Epithelial cell of proximal tubule (primary cell): ENCODE data around the gene QRSL1. TPM values are rescaled to one million over a fixed set of nuclear protein-coding genes. Genes with fewer than 3 reads are reported as not detected.

Experiments
- DNase-seq: peaks from one replicate; pipeline ENCODE4 v3.0.0-alpha.2; 2011; ENCODE audit warnings: low read depth
- H3K4me3 ChIP-seq: 2 replicates; pipeline ENCODE4 v1.5.1; 2011; ENCODE audit warnings: low read depth, mild to moderate bottlenecking, low read length
- total RNA-seq: library from RNA; depleted of rRNA; stranded (reverse); fragments of >200 nt; gene quantifications from 2 replicates; pipeline ENCODE4 v1.2.3, GENCODE V29; 2015
- TF ChIP-seq, protein P1 (sequence below): conservative IDR thresholded peaks from 2 replicates; pipeline ENCODE4 v1.5.1; 2012; ENCODE audit warnings: low read depth, mild to moderate bottlenecking, low read length

Gene QRSL1
- total RNA-seq, 1 donor from 2014 or later: 6.9 TPM

DNA sequence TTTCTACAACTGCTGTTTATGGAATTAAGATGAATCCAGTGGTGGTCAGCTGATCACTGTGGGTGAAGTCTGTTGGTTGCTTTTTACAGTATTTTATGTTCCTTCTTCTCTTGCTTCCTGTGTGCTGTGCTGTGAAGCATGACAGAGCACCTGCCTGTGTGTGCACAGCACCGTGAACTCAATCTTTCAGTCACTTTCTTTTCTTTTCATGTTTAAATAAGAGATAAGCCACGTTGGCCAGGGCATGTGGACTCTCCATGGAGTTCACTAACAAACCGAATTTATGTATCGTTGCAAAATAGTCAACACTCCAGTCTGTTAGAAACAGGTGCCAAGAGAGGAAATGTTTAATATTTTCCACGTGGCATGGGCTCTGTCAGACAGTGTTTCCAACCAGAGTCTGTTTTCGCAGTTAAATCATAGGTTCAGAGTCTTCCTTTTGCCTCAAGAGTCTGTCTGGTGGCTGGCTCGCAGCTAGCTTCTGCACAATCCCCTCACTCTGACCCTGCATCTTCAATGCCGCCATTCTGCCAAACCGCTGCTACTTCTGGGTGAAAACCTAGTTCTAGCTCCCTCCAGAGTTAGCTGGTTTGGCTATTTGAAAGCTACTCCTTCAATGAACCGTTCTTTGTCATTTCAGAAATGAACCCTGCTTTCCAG, 73.2 kb downstream of the QRSL1 start:
- peak overlapping the region; percentile 8 for H3K4me3 ChIP-seq
- no peak for DNase-seq
- TF ChIP-seq, protein P1, sequence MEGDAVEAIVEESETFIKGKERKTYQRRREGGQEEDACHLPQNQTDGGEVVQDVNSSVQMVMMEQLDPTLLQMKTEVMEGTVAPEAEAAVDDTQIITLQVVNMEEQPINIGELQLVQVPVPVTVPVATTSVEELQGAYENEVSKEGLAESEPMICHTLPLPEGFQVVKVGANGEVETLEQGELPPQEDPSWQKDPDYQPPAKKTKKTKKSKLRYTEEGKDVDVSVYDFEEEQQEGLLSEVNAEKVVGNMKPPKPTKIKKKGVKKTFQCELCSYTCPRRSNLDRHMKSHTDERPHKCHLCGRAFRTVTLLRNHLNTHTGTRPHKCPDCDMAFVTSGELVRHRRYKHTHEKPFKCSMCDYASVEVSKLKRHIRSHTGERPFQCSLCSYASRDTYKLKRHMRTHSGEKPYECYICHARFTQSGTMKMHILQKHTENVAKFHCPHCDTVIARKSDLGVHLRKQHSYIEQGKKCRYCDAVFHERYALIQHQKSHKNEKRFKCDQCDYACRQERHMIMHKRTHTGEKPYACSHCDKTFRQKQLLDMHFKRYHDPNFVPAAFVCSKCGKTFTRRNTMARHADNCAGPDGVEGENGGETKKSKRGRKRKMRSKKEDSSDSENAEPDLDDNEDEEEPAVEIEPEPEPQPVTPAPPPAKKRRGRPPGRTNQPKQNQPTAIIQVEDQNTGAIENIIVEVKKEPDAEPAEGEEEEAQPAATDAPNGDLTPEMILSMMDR: no peak

DNA sequence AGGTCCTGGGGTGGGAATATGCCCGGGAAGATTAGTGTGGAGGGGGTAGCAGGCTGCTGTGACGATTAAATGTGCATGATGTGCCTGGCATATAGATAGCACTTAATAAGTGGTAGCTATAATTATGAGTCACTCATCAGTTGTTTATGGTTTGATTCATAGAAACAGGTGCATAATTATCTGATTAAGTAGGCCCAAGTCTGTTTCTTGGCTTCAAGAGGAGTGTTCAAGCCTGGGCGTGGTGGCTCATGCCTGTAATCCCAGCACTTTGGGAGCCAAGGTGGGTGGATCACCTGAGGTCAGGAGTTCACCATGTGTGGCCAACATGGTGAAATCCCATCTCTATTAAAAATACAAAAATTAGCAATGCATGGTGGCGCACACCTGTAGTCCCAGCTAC, 74.9 kb downstream of the QRSL1 start:
- H3K4me3 ChIP-seq: no peak overlapping the region
- TF ChIP-seq, protein P1: no peak
- DNase-seq: no peak

DNA sequence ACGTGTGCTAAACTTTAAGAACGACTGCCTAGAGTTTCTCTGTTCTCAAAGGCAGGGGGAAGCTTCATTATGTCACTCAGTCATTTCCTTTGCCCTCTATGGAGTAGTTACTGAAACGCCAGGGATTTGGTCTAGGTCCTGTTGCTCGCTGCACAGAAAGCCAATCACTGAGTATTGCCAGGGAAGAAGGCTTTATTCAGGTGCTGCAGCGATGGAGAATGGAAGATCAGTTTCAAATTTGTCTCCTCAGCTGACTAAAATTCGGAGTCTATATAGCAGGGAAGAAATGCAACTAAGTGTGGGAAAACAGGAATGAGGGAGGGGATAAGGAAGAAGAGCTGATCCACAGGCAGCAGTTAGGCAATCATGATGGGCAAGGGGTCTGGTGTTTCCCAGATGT, 75.8 kb downstream of the QRSL1 start:
- no peak for DNase-seq

DNA sequence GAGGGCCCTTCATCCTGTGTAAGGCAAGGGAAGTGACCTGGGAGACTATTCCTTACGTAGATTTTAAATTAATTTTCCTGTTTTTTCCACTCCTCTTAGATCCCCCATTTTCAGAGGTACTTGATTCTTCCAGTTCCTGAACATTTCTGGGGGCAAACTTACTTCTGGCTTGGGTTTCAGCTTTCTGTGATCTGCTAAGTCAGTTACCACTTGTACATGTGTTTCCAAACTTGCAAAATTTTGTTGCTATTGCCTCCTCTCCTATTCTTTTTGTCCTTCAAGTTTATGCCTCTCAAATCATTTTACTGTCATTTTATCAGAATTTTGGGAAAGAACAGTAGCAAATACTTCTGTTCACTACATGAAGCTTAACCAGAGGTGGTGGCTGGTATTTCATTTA, 81.2 kb downstream of the QRSL1 start:
- no peak for DNase-seq
- TF ChIP-seq, protein P1: no peak
- H3K4me3 ChIP-seq: no peak overlapping the region

More for the DNA sequence above, 75.8 kb downstream of the QRSL1 start:
- TF ChIP-seq, protein P1: no peak
- no peak overlapping the region for H3K4me3 ChIP-seq

DNA sequence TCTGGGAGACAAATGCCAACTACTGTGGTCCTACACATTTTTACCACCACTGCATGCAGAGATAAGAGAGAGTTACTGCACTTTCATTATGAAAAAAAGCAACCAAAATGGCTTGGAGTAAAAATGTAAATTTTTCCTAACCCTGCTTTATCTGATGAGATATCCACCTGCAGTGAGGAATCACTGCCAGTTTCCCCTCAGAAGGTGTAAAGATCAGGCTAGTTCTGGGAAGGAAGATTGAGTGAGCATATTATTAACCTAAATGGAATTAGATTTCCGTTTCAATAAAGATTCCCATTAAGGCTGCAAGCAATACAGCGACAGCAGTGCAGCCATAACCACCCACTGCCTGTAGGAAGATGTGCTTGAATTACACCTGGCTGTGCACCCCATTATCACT, 84.9 kb downstream of the QRSL1 start:
- no peak for DNase-seq
- TF ChIP-seq, protein P1: no peak
- H3K4me3 ChIP-seq: no peak overlapping the region

DNA sequence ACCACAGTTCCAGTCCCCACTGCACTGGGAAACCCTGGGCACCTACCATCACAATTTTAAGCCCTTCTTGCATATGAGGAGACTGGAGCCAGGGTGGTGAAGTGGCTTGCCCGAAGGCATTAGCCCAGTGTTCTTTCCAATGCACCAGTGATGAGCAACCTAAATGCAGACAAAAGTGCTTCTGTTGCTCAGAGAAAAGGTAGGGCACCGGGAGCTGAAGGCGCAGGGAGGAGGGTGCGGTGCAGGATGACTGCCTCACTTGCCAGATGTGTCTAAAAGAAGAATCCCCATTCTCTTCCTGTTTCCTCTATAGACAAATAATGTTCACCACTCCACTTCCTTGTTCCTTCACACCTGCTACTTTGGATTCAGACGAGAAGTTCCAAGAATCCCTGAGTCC, 86.5 kb downstream of the QRSL1 start:
- no peak for DNase-seq
- TF ChIP-seq, protein P1: no peak

DNA sequence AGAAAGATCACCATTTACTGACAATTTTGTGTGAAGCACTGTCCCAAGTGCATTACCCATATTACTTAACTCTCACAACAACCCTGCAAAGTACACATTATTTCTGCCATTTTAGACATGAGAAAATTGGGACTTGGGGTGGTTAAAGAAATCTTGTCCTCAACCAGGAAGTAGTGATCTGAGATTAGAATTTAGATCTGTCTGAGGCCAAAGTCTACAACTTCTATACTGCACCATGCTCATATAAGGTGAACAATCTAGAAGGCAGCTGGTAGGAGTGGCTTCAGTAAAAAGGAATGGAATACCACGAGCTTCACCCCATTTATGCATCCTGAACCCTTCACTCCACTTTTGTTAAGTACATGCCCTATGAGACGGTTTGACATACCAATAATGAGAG, 87.6 kb downstream of the QRSL1 start:
- H3K4me3 ChIP-seq: no peak overlapping the region
- no peak for DNase-seq
- TF ChIP-seq, protein P1: no peak

More for the DNA sequence above, 86.5 kb downstream of the QRSL1 start:
- H3K4me3 ChIP-seq: no peak overlapping the region
